NCI-H460 (cell line): ENCODE measurements around the gene LAMA3. TPM values are rescaled to one million over a fixed set of nuclear protein-coding genes. Genes with fewer than 3 reads are reported as not detected.

ENCODE experiments used
- DNase-seq: peaks from one replicate; pipeline ENCODE4 v3.0.0-alpha.2; 2016; ENCODE audit warnings: low read depth; ENCODE audit errors: extremely low read depth
- polyA plus RNA-seq: library from polyadenylated mRNA; depleted of rRNA; stranded (reverse); fragments of >200 nt; gene quantifications from 2 replicates; pipeline ENCODE4 v1.2.3, GENCODE V29; 2014; cell fraction: nucleus; rRNA removed
- total RNA-seq: library from RNA; depleted of rRNA; stranded (reverse); fragments of >200 nt; shearing (Covaris generic); gene quantifications from 2 replicates; pipeline ENCODE4 v1.2.3, GENCODE V29; 2014; rRNA removed

LAMA3 gene
- 3.4 and 3.9 TPM in 2 replicates for total RNA-seq
- 4.0 and 7.3 TPM in 2 replicates for polyA plus RNA-seq

- peak; percentile 26 for DNase-seq
These were observed at the start of gene LAMA3 for GRCh38 chr18:23689031-23689615. Gene LAMA3, plus strand, starts transcription at chr18:23689453. Its CDS starts 231 bp downstream, at chr18:23689684.

DNA sequence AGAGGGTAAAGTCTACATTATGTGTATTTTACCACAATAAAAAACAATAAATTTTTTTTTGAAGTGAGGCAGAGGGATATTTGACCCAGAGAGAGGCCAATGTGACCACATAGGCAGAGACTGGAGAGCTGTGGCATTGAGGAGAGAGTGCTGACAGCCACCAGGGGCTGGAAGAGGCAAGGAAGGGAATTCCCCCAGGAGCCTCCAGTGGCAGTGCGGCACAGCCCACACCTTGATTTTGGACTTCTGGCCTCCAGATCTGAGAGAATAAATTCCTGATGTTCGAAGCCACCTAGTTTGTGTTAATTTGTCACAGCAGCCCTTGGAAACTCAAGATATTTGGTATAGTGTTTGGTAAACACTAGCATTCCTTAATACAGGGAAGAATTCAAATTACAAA lies 49.2 kb upstream of the LAMA3 start:
- DNase-seq: no peak

DNA sequence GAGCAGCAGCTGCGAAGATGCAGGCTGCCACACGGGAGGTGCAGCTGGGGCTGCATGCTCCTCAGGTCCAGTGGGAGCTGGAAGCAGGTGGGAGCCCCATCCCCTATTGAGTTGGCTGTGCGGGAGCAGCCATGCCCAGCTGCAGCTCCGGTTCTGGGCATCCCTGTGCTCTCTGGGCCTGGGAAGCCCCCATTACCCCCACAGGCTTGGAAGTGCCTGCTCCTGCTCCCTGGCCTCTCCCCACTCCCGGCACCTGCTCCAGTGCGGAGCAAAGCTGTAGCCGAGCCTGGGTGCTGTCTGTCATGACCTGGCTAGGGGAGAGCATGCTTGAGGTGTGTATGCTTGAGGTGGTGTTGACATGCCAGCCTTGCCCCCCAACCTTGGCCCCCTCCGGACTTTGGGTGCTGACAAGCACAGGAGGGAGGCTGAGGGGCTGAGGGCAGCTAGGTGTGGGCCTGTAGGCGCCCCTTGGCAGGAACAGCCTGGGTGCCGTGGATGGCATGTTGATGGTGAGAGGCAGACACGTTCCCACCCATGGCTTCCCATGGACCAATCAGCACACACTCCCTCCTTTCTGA lies 48.0 kb upstream of the LAMA3 start:
- no peak for DNase-seq

- DNase-seq: no peak
These were observed 47.2 kb upstream of the LAMA3 start for GRCh38 chr18:23641937-23642666.

- no peak for DNase-seq
These were observed 45.3 kb upstream of the LAMA3 start for GRCh38 chr18:23643815-23644490.

- DNase-seq: no peak
These were observed 43.6 kb upstream of the LAMA3 start for GRCh38 chr18:23645568-23646175.

DNA sequence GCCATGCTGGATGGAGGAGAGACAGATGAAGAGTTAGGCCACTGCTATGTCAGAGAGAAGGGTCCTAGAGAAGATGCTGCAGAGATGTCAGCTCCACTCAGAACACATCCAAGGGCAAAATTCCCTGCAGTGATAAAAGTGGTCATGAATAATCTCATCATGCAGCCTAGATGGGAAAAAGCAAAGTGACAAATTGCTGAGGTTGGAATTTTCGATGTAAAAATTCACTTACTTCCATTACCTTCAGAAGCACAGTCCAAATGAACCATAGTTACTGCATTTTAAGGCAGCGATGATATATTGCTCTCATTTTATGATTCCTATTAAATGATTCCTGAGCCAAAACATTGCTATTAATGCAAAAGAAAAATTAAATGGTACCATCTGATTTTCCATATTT lies 43.0 kb upstream of the LAMA3 start:
- DNase-seq: no peak

DNA sequence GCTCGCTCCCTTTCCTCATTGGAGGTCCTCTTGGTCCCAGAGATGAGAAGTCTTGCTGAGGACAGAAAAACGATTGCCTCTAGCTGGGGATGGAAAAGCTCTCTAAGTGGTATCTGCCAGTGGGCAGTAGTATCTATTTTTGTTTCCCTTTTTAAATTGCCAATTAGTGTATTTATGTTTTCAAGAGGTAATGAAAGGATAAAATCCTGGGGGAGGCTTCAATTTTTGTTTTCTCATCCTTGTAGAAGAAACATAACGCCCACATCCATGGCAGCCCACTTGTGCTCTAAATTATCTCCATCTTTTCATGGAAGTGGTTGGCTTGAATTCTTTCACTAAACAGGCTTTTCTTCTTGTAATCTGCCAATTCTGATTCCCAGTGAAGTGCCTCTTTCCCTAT lies 40.8 kb upstream of the LAMA3 start:
- no peak for DNase-seq

DNA sequence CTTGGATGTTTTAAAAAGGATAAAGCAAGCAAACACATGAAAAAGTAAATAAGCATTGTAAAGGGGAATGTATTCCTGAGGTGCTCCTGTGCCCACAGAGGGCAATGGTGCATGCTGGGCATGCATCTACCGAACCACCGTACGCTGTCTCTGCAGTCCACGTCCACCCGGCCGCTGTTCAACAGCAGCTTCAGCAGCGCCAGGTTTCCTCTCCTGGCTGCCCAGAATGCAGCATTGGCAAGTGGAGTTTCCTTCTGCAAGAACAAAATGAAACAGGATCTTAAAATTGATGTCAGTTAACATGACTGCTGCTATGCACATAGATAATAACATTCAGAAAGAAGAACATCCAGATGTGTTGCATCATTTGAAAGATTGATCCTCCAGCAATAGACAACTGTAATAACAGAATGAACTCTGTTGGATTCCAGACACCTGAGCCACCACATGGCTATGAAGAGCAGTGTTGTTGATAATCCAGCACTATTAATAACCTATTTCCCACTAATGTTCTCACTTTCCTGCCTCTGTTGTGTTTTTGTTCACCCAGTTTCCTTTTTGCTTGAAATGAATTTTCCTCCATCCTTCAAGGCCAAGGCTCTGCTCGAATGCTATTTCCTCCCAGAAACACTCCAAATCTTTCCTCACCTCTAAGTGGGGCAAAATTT lies 40.2 kb upstream of the LAMA3 start:
- DNase-seq: no peak

GRCh38 chr18:23650968-23651927 lies 38.0 kb upstream of the LAMA3 start:
- DNase-seq: no peak

DNA sequence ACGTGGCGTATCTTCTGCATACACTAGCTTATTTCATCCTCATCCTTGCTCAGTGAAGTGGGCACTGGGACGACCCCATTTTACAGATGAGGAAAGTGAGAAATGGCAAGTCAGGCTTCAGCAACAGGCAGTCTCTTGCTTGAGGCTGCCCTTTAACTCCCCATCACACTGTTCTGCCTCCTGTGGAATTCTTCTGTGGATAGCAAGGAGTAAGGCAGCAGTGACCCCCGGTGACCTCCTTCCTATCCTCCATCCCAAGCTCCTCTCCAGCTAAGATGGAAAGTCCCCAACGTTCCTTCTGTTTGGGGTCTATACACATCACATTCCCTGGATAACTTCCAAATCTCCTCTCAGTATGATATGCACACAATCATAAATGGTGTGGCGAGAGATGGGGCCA lies 37.0 kb upstream of the LAMA3 start:
- DNase-seq: no peak

- no peak for DNase-seq
These were observed 31.0 kb upstream of the LAMA3 start for GRCh38 chr18:23658285-23658684.

- no peak for DNase-seq
These were observed 27.4 kb upstream of the LAMA3 start for GRCh38 chr18:23661735-23662308.

DNA sequence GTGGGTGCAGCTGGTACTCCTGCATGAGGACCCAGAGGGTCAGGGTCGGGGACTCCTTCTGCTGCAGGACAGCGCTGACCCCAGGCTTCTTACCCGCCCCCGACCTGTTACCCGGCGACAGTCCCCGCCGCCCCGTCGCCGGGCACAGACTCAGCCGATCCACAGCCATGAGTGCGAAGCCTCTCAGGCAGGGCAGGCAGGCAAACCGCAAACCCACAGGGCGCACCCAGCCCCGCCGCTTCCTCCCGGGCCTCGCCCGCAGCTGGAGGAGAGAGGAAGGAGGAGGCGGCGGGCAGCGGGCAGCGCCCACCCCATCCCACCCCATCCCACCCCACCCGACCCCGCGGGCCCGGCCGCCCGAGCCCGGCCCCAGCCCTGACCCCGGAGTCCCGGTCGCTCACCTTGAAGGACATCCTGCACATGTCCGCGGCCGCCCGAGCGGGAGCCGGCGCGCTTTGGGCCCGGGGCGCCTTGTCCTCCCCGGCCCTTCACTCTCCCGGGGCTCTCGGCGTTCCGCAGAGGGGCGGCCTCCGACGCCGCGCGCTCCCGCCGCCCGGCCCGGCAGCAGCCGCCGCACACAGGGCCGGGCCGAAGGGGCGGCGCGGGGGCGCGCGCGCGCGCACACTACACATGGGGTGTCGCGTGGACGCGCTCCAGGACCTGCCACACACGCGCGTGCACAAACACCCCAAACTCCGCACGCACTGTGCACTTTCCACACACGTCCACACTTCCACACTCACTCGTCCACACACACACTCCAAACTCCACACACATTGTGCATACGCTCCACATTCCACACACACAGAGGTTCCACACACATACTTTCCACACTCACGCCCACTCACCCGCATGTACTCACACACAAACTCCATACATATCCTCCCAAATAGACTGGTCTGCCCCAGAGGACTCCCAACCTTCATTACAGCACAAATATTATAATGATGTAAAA lies 26.7 kb upstream of the LAMA3 start, which contains the start of gene ANKRD29:
TSS of gene ANKRD29 (minus strand) at position 603 of the 955 bp plus-strand sequence. CDS start at position 422, 181 bp downstream.
- DNase-seq: peak; percentile 8

- no peak for DNase-seq
These were observed 24.6 kb upstream of the LAMA3 start for GRCh38 chr18:23664674-23665073.

GRCh38 chr18:23667114-23667513 lies 22.1 kb upstream of the LAMA3 start:
- no peak for DNase-seq

GRCh38 chr18:23668731-23669130 lies 20.5 kb upstream of the LAMA3 start:
- no peak for DNase-seq
